ENCODE results near the gene GPR107.
A peak's percentile ranks its signal among the peaks of the same experiment; 100 is the strongest.

Gene GPR107

DNA sequence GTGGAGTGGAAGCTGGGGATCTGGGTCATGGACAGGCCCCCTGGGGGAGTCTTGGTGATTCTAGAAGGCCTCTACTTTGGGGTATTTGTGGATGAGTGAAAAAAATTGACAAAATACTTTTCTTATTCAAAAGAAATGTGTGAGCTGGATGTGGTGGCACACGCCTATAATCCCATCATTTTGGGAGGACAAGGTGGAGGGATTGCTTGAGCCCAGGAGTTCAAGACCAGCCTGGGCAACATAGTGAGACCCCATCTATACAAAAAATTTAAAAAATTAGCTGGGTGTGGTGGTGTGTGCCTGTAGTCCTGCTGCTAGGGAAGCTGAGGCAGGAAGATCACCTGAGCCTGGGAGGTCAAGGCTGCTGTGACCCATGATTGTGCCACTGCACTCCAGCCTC lies 111.9 kb downstream of the GPR107 start:
- no peak for DNase-seq

DNA sequence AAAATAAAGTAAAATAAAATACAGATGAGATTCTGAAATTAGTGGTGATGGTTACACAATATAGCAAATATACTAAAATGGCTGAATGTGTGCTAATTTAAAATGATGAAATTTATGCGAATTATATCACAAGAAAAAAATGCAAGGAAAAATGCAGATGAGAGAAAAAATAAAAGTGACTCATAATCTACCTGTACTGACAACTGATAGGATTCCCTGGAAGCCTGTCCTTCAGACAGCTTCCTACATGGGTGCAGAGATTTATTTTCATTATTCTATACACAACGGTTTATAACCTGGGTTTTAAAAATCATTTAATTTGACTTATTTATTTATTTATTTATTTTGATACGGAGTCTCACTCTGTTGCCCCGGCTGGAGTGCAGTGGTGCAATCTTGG lies 112.7 kb downstream of the GPR107 start:
- no peak for DNase-seq

DNA sequence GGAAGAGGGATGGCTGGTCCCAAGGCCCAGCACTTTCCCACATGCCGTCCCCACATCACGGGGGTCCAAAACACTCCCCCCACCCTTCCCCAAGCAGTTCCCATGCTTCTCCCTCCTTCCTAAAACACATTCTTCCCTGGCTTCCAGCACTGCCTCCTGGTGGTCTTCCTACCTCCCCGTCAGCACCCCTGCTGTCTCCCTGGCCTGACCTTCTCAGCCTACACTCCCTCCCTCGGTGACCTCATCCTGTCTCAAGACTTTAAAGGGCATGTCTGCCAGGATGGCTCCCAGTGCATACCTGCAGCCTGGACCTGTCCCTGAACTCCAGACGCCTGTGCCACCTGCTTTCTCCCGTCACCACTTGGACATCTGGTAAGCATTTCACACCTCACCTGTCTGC lies 114.2 kb downstream of the GPR107 start:
- no peak for DNase-seq

DNA sequence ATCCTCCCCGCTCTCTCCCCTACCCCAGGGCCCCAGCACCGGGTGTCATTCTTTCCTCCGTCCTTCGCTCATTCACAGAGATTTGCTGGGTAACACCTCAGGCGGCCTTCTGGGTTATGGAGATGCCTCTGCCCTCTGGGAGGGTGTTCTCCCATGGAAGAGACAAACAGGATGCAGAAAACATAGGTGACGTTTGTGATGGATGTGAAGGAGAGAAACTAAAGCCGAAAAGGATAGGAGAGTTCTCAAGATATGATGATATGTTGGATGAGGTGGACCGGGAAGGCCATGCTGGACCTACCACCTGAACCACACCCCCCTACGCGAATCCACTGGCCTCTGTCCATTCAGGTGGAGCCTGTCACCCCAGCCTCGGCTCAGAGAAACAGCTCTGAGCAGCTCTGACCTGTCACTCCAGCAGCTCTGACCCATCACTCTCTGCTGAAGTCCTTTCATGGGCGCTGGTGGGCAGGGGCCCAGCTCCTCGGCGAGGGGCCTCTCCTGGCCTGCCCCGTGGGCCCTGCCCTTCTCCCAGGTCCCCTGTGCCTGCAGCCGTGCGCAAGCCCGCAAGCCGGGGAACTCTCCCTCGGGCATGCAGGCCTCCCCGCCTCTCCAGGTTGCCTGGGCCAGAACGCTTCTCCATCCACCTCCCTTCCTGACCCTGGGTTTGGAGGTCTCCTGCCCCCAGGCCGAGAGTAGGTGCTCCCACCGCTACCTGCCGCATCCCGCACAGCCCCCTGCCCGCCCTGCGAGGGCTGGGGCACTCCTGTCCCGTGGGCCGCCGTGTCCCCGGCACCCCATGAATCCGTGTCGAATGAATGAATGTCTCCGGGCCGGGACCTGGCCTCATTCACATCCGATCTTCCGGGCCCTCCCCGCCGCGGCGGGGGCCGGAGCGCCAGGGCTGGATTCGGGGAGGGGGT lies 117.8 kb downstream of the GPR107 start:
- no peak for DNase-seq

DNA sequence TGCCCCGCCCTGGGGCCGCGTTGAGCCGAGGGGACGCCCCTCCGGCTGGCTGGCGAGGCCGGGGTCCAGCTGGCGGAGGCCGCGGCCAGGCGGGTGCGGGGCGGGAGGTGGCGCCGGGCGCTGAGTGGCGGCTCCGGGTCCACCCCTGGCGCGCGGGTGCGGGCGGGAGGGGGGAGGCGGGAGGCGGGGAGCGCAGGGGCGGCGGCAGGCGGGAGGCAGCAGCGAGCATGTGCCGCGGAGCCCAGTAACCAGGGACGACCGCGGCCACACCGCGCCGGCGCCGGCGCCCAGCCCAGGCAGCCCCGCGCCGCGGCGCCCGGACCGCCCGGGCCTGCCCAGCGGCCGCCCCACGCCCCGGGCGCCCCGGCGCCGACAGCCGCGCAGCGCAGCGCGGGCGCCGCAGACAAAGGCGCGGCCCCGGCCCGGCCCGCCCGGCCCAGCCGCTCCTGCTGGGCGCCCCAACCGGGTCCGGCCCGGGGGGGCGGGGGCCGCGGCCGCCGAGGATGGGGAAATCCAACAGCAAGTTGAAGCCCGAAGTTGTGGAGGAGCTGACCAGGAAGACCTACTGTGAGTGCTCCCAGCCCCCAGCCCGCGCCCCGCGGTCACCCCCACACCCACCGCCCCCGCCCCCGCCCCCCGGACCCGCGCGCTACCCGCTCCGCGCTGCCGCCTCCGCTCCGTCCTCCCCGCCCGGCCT lies 118.6 kb downstream of the GPR107 start, which contains the start of gene NCS1:
TSS of gene NCS1 (plus strand) at position 244 of the 697 bp plus-strand sequence. CDS start at position 504, 260 bp downstream.
- peak; percentile 19 to 60 for DNase-seq

DNA sequence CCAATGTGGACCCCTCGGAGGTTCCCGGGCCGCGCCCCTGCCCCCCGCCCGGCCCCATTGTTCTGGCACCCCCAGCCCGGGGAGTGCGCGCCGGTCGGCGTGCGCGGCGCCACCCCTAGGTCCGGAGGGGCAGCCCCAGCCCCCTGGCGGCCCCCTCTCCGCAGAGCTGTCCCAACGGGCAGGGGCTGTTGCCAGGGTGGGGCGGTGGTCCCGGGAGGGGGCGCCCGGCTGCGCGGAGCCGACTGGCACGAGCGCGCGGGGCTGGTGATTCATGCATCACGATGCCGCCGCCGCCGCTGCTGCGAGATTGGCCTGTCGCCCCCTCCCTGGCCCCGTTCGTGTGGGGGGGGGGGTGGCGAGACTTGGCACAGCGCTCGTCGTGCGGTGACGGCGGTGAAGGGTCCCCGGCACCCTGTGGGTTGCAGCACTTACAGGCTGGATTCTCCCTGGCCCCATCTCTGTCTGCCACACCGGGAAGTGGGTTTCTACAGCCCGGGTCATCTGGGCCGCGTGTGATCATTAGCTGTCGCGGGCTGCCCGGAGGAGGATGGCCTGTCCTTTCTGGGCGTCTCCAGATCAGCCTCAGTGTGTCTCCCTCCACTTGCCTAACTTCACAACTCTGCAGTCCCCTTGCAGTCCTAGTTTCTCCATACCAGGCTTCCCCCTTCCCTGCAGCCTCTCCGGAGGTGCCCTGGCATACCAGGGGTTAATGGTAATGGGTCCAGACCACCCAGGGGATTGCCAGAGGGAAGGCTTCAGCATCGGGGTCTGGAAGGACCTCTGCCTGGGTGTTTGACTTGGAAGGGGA lies 119.4 kb downstream of the GPR107 start:
- DNase-seq: peak; percentile 52 to 86

DNA sequence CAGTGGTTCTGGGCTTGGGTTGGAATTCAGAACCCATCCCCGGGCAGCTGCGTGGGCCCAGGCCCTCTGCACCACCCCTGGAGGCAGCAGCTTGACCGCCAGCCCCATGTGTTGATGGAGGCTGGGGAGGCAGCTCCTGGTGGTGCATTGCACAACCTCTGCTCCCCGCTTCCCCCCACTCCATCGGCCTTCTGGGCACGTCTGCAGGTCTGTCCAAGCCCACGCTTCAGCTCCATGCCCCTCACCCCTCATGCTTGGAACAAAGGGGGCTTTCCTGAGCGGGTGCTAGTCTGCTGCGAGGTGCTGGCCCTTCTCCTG lies 119.9 kb downstream of the GPR107 start:
- no peak for DNase-seq

DNA sequence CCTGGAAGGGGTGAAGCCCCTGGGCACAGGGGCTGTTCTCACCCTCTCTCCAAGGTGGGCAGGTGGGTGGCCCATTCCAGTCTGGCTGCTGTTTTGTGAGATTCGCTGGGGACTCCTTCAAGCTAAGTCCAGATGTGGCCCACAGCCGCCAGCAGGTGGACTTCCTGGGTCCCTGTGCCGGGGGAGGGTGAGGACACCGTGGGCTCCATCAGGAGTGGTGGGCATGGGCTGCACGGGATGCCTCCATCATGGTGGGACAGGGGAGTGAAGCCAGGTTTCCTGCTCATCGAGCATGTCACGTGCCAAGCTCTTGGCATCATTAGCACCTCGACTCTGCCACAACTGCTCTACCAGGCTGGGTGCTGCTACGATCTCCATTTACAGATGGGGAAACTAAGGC lies 120.3 kb downstream of the GPR107 start:
- no peak for DNase-seq

DNA sequence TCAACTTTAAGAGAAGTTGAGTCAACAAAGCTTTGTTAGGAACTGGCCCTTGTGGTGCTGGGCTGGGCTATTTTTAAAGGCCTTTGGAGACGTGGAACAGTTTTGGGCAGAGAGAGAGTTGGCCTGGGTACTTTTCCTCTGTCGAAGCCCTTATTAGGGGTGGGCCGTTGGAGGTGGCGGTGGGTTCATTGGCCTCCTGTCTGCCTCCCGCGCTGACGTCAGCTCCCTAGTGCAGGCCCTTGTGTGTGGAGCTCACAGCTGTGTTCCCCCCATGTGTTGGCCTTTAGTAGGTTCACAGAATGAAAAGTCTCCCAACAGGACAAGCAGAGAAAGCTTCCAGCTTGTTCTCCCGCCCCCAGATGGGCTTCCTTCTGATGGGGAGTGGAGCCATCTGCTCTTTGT lies 121.2 kb downstream of the GPR107 start:
- no peak for DNase-seq

DNA sequence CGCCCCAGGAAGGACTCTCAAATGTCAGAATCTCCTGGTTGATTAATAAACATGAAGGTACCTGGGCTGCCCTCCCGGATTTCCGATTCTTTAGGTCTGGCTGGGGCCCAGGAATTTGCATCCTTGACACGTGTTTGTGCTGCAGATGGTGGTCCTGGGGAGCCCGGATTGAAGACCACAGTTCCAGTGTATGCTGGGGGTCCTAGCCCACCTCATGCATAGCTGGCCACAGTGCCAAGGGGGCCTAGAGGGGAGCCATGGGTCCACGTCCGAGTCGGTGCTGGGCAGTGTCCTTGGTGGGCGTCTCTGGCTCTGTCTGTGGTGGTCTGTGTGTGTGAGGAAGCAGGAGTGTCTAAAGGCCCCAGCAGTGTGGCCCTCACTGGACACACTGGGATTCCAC lies 121.6 kb downstream of the GPR107 start:
- DNase-seq: no peak

DNA sequence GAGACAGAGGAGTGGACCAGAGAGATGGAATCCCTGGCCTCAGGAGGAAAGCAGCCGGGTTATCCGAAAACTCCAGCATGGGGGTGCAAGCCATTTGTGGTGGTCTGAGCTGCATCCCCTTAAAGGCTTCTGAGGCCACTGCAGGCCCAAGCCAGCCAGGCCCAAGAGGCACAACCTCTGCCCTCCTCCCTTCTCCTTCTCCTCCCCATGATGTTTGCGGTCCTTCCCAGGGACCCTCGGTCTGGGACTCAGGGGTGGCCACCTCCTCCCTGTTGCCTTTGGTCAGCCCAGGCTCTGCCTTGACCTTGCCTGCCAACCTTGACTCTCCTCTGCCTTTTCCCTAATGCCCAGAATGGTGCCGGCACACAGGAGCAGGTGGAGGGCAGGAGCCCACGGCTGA lies 123.1 kb downstream of the GPR107 start:
- DNase-seq: no peak

DNA sequence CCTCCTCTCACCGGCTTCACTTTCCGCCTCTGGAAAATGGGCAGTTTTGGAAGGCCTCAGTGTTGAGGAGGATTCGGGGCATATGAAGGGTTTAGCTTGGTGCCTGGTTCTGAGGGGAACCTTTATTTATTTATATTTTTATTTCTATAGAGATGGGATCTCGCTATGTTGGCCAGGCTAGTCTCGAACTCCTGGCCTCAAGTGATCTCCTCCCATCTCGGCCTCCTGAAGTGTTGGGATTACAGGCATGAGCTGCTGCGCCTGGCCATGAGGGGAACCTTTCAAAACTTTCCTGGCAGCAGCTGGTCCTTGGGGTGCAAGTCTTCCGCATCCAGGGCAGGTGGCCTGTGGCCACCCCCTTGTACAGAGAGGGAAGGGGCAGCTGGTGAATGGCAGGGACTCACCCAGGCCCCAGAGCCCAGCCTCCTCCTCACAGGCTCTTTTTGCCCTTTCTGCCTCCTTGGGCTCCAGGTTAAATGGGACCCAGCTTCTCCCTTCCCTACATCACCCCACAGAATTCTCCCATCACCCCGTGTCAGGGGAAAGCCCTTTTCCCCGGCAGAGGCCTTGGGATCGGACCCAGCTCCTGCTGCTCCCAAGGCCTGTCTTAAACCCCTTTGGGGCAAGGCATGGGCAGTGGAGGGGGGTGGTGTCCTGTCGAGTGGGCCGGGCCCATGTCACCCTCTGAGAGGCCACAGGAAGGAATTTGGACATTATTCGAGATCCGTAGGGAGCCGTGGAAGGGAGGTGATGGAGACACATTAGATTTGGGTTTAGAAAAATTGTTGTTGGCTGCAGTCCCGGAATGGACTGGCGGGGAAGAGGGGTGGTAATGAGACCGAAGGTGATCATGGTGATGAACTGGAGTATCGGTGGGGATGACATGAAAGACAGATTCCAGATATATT lies 124.4 kb downstream of the GPR107 start:
- no peak for DNase-seq

DNA sequence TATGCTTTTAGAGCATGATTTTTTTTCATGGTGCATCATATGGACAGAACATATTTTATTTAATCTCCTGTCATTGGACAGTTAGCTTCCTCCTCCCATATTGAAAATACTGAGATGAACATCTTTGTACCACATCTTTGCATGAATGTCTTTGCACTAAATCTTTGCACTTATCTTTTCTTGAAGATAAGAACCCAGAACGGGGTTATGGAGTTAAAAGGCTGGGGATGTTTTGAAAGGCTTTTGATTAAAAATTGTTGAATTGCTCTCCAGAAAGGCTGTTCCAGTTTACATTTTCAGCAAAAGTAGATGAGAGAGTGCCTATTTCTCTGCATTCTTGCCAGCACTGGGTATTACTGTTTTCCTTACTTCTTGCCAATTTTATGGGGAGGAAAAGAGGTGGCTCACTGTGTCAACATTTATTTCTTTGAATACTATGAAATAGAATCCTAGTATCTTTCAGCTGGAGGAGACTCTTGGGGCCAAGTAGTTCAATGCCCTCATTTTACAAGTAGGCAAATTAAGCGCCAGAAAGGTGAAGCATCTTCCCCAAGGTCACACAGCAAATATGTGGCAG lies 125.7 kb downstream of the GPR107 start:
- DNase-seq: no peak

DNA sequence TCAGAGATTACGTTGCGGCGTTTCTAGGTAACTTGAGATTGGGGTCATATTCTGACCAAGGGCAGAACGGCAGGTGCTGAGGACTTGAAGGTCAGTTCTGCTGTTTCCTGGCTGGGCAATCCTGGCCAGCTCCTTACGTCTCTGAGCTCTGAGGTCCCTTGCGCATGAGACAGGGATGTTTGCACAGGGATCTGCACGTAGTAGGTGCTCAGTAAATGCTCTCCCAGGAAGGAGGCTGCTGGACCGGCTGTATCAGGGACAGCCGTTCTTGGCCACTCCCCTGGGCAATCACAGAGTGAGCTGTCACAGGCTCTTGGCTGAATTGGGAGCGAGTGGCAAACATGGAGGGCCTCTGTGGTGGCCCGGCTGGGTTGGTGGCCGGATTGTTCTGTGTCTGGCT lies 126.8 kb downstream of the GPR107 start:
- no peak for DNase-seq

DNA sequence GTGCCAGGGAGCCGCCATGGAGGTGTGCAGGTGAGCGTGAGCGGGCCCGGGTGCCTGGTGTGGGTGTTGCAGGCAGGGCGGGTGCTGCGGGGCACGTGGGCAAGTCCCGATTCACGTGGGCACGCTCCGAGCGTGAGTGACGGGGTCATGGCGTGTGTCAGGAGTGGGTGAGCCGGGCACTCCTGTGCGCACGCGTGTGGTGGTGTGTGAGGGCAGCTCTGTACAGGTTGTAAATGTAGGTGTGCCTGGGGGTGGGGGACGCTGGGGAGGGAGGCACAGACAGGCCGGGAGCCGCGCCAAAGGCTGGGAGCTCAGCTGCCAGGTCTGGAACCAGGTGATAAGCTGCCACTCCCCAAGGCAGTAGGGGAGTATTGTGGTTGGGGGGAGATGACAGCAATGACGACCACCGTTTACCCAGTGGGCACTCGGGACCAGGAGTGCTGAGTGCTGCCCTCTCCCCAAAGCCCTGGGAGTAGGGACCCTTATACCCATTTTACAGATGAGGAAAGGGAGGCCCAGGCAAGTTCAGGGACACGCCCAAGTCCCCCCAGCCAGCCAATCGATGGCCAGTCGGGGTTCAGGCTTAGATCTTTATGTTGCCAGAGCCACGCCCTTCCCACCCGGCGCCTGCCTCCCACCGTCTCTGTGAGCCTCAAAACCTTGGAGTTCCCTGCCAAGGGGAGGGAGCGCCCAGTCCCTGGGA lies 128.1 kb downstream of the GPR107 start:
- DNase-seq: no peak

DNA sequence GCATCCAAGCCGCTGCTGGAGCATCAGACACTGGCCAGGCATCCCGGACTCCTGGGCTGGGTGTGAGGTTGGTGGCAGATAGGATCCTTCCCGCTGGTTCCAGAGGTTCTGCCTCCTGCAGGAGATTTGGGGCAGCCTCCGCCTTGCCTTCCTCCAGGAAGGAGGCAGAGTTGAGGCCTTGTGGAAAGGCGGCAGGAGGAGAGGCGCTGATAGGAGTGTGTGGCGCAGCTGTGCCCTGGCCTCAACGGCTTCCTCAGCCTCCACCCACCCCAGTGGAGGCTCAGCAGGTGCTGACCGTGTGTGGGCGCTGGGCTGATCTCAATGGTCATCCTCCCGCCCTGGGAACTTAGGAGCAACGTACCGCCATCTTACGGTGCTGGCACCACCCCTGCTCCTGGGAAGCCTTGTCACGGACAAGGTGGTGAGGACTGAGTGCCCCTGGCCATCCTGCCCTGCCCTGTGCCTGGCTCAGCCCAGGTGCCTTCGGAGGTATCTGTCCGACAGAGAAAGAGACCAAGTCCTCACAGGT lies 128.7 kb downstream of the GPR107 start:
- DNase-seq: no peak

DNA sequence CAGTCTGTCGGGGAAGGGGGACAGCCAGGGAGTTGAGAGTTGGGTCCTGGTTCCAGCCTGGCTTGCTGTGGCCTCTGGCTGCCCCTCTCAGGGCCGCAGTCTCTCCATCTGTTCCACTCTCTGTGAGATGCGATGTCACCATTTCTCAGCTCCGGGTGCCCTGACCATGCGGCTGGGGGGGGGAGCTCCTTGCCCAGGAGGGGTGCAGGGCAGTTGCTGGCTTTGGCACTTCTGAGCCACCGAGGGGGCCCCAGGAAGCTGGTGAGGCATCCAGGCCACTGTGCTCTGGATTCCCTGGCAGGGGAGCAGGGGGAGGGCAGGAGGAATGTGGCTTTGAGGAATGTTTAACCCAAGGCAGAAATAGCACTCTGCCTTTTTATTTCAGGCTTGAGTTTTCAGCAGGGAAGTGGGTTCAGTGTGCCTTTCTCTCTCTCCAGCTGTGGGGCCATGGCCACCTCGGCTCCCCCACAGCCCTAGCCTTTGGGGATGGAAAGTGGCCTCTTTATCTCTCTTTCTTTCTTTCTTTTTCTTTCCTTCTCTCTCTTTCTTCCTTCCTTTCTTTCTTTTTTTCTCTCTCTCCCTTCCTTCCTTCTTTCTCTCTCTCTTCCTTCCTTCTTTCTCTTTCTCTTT lies 129.5 kb downstream of the GPR107 start:
- DNase-seq: no peak

DNA sequence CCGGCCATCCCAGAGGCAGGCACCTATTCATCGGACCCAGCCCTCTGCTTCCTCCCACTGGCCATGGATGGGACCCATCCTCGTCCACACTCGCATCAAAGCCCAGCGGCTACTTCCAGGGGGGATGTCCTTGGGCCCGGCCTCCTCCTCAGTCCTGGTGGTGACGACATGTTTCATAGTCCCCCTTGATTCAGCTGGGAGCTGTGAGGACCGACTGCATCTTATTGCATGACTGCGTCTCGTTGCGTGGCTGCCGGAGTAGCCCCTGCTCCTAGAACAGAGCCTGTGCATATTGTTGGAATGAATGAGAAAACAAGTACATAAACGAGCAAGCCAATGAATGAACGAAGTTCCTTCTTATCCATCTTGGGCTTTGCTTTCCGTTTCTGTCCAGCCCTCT lies 131.3 kb downstream of the GPR107 start:
- no peak for DNase-seq

DNA sequence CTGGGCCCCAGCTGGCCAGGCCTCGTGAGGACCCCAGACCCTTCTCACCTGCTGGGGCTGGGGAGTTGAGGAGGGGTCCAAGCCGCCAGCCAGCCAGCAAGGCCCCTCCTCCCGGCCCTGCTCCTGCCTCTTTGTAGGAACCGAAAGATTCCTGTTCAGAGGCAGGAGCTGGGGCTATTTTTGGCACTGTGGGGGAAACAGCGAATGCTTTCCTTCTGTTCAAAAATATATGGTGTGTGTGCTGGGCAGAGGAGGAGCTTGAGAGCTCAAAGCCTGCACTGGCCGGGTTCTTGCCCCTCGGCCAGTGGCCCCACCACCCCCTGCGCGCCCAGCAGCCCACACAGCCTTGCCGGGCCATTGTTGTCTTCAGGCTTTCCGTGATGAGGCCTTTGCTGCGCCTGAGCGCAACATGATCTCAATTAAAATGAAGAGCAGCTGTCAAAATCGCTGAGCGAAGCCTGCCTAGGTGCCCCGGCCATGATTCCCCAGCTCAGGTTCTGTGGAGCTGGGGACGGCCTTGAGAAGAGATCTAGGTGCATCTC lies 131.9 kb downstream of the GPR107 start:
- DNase-seq: no peak

DNA sequence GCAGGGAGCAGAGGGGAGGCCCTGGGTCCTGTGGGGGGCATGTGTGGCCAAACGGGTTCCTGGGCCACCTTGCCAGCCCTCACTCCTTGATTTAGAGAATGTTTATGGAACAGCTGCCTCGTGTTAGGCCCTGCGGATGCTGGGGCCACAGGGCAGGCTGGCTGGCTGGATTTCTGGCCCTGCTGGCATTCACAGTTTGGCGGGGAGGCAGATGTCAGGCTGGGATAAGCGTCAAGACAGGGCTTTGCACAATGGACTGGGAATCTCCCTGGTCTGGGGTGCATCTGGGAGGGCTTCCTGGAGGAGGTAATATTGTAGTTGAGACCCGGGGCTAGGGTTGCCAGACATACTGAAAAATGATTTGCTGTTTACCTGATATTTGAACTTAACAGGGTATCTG lies 132.3 kb downstream of the GPR107 start:
- DNase-seq: no peak
